Measurements from ENCODE around the gene CD44. TPM values are rescaled to one million over a fixed set of nuclear protein-coding genes. Genes with fewer than 3 reads are reported as not detected.

CD44 gene
- polyA plus RNA-seq, 1 experiment: 1,200 TPM

DNA sequence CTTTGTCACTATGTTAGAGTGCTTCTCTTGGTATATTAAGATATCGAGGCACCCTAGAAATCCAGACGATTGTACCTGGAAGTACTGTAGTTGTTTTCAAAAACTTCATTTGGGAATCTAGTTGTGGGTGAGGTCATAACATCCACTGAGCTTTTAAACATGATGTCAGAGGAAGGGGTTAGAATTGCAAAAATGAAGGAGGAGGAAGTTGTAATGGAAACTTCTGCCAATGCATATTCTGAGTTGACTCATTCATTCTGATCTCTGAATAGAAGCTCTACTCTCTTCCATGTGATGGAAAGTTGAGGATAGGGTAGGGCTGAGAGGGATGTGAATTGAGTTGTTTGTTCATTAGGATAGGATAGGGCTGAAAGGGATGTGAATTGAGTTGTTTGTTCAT, 7.7 kb downstream of the CD44 start:
- DNase-seq (ENCODE audit: low read depth): no peak
- H3K27me3 ChIP-seq (ENCODE audit: control insufficient read depth, insufficient read depth, low read length): no peaks in the 10 kb centered on the region
- H3K36me3 ChIP-seq (ENCODE audit: control insufficient read depth, insufficient read depth, low read length): peaks cover 4% of the 10 kb centered on the region; the same call in 1 of the 2 replicates
- no peak overlapping the region for H3K4me3 ChIP-seq (ENCODE audit: low read depth, low read length)
- POLR2A ChIA-PET: no interaction called here
- TF ChIP-seq, protein P1, sequence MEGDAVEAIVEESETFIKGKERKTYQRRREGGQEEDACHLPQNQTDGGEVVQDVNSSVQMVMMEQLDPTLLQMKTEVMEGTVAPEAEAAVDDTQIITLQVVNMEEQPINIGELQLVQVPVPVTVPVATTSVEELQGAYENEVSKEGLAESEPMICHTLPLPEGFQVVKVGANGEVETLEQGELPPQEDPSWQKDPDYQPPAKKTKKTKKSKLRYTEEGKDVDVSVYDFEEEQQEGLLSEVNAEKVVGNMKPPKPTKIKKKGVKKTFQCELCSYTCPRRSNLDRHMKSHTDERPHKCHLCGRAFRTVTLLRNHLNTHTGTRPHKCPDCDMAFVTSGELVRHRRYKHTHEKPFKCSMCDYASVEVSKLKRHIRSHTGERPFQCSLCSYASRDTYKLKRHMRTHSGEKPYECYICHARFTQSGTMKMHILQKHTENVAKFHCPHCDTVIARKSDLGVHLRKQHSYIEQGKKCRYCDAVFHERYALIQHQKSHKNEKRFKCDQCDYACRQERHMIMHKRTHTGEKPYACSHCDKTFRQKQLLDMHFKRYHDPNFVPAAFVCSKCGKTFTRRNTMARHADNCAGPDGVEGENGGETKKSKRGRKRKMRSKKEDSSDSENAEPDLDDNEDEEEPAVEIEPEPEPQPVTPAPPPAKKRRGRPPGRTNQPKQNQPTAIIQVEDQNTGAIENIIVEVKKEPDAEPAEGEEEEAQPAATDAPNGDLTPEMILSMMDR (IDR thresholded peaks at IDR 0.05; ENCODE audit: insufficient read depth, low read depth, low read length): no peak
- CTCF ChIA-PET: interaction anchor here (0.6 to 1.6 kb wide), 4 partner anchors 12 to 245 kb away, joined by 3 read pairs; no protein-coding TSS in a partner anchor

DNA sequence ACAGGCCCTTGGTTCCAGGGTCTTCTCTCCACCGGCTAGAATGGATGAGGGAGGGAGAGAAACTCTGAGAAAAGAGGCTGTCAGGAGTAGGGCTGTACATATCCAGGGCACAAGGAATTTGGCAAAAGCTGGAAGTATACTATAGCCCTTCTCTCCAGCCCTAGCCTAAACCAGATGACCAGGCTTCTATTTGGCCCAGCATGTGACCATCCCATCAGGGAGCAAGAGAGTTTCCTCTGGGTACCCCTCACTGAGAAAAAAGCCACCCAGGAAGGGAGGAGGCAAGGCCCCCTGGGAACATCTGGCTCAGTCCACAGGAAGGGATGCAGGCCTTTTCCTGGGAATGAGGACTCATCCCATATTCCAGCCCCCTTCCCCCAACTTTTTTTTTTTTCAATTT, 8.3 kb downstream of the CD44 start:
- DNase-seq (ENCODE audit: low read depth): no peak
- no peaks in the 10 kb centered on the region for H3K27me3 ChIP-seq (ENCODE audit: control insufficient read depth, insufficient read depth, low read length)
- TF ChIP-seq, protein P1 (IDR thresholded peaks at IDR 0.05; ENCODE audit: insufficient read depth, low read depth, low read length): no peak
- ChIA-PET POLR2A (no interaction called here), CTCF (interaction anchor here (0.6 to 1.6 kb wide), 4 partner anchors 11 to 244 kb away, joined by 3 read pairs; no protein-coding TSS in a partner anchor)
- H3K4me3 ChIP-seq (ENCODE audit: low read depth, low read length): no peak overlapping the region
- peaks cover 8% of the 10 kb centered on the region for H3K36me3 ChIP-seq (ENCODE audit: control insufficient read depth, insufficient read depth, low read length)

DNA sequence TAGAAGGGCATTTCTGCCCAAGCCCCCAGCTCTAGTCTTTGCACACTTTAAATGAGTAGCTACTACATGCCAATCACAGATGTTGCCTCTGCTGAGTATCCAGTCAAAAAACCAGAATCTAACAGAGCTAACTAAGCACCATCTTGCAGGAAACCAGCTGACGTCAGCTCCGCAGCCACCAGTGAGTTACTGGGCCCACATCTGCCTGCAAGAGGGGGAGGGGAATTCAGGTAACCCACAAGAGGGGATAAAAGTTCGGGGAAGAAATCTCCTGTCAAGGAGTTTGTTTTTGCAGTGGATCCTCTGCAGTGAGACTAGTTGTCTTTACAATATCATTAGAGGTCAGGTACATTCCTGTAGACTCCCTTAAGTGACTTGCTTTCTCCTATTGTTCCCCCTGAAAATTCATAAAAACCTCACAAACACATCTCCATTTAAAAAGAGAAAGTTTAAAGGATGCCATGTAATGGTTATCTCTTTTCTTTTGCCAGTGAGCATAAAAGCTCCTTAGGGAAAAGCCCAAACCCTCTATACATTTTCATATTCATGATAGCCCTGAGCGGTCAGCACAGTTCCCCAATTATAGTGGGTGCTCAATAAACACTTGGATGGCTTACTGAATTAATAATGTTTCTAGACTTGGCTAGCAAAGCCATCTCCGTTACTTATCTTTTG, 9.3 kb downstream of the CD44 start:
- Histone ChIP-seq H3K36me3 (ENCODE audit: control insufficient read depth, insufficient read depth, low read length) (peaks cover 8% of the 10 kb centered on the region), H3K4me3 (ENCODE audit: low read depth, low read length) (no peak overlapping the region), H3K27me3 (ENCODE audit: control insufficient read depth, insufficient read depth, low read length) (no peaks in the 10 kb centered on the region)
- TF ChIP-seq, protein P1 (IDR thresholded peaks at IDR 0.05; ENCODE audit: insufficient read depth, low read depth, low read length): no peak
- no peak for DNase-seq (ENCODE audit: low read depth)
- CTCF ChIA-PET: interaction anchor here (0.6 to 0.7 kb wide), 2 partner anchors 19 to 576 kb away, joined by 3 read pairs; no protein-coding TSS in a partner anchor
- POLR2A ChIA-PET: interaction anchor here (1.0 kb wide), 1 partner anchor 66 kb away, joined by 3 read pairs; no protein-coding TSS in a partner anchor

DNA sequence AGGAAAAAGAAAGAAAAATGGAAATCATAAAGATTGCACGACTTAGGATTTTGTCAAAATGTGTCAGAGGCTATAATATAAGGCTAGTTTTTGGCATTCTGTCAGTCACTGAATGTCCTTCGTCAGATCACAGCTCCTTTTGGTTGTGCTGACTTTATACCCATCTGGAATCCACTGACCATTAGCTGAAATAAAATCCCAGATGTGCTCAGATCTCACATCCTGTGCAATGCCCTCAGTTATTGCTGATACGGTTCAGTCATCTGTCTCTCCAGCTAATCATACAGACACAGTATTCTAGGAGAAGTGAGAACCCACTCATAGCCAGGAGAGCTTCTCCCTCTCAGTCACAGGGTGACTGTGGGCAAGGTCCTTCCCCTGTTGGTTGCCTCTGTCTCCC, 11.5 kb downstream of the CD44 start:
- DNase-seq (ENCODE audit: low read depth): no peak
- TF ChIP-seq, protein P1 (IDR thresholded peaks at IDR 0.05; ENCODE audit: insufficient read depth, low read depth, low read length): no peak
- POLR2A ChIA-PET: interaction anchor here (0.7 kb wide), 1 partner anchor 69 kb away, joined by 3 read pairs; no protein-coding TSS in a partner anchor
- CTCF ChIA-PET: interaction anchor here (0.5 to 1.3 kb wide), 2 partner anchors 130 to 155 kb away, joined by 3 to 4 read pairs; no protein-coding TSS in a partner anchor
- no peaks in the 10 kb centered on the region for H3K27me3 ChIP-seq (ENCODE audit: control insufficient read depth, insufficient read depth, low read length)
- H3K36me3 ChIP-seq (ENCODE audit: control insufficient read depth, insufficient read depth, low read length): peaks cover 8% of the 10 kb centered on the region
- no peak overlapping the region for H3K4me3 ChIP-seq (ENCODE audit: low read depth, low read length)

DNA sequence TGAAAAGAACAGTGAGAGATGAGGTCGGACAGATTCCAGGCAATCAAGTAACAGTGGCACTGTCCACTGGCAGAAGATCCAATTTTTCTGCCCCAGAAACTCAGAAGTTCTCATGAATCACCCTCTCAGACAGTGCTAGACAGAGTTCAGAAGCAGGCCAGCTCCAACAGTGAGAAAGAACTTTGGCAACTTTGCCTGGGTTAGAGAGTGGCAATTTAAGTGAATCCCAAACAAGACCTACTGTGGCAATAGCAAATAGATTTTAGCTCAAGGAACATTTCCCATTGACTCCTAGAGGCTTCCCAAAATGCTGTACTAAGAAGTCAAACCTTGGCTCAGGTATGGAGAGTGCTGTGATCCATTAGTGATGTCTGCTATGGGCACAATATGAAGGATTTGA, 12.3 kb downstream of the CD44 start:
- Histone ChIP-seq H3K36me3 (ENCODE audit: control insufficient read depth, insufficient read depth, low read length) (peaks cover 7% of the 10 kb centered on the region), H3K4me3 (ENCODE audit: low read depth, low read length) (no peak overlapping the region), H3K27me3 (ENCODE audit: control insufficient read depth, insufficient read depth, low read length) (no peaks in the 10 kb centered on the region)
- CTCF ChIA-PET: interaction anchor here (0.6 to 0.9 kb wide), 2 partner anchors 9 to 15 kb away, joined by 3 read pairs; no protein-coding TSS in a partner anchor
- DNase-seq (ENCODE audit: low read depth): no peak
- TF ChIP-seq, protein P1 (IDR thresholded peaks at IDR 0.05; ENCODE audit: insufficient read depth, low read depth, low read length): no peak
- POLR2A ChIA-PET: interaction anchor here (0.7 kb wide), 1 partner anchor 69 kb away, joined by 3 read pairs; no protein-coding TSS in a partner anchor
